Ishikawa (cell line): ENCODE data around the gene GPR55.

Experiments used
- CEBPB ChIP-seq: IDR thresholded peaks from 2 replicates; pipeline ENCODE4 v1.6.1; 2012
- CREB1 ChIP-seq: IDR thresholded peaks from 2 replicates; pipeline ENCODE4 v1.6.1; 2012; ENCODE audit warnings: low read depth
- EGR1 ChIP-seq: IDR thresholded peaks from 2 replicates; pipeline ENCODE4 v1.6.1; 2012
- EP300 ChIP-seq: IDR thresholded peaks from 2 replicates; pipeline ENCODE4 v1.6.1; 2012; ENCODE audit warnings: borderline replicate concordance
- FOXM1 ChIP-seq: IDR thresholded peaks from 2 replicates; pipeline ENCODE4 v1.6.1; 2012; ENCODE audit warnings: low read depth, borderline replicate concordance
- NFIC ChIP-seq: IDR thresholded peaks from 2 replicates; pipeline ENCODE4 v1.6.1; 2012
- RAD21 ChIP-seq: IDR thresholded peaks from 2 replicates; pipeline ENCODE4 v1.6.1; 2012; ENCODE audit warnings: low read depth
- TAF1 ChIP-seq: IDR thresholded peaks from 2 replicates; pipeline ENCODE4 v1.6.1; 2012; ENCODE audit warnings: low read depth, mild to moderate bottlenecking
- TCF12 ChIP-seq: IDR thresholded peaks from 2 replicates; pipeline ENCODE4 v1.6.1; 2012; ENCODE audit warnings: low read depth
- TEAD4 ChIP-seq: IDR thresholded peaks from 2 replicates; pipeline ENCODE4 v1.6.1; 2012
- YY1 ChIP-seq: IDR thresholded peaks from 2 replicates; pipeline ENCODE4 v1.6.1; 2012; ENCODE audit warnings: low read depth
- ZBTB7A ChIP-seq: IDR thresholded peaks from 2 replicates; pipeline ENCODE4 v1.6.1; 2012; ENCODE audit warnings: low read depth
- TF ChIP-seq, protein P1 (sequence below): IDR thresholded peaks from 2 replicates; pipeline ENCODE4 v1.6.1; 2012; ENCODE audit warnings: low read depth, mild to moderate bottlenecking
- TF ChIP-seq, protein P2 (sequence below): IDR thresholded peaks from 2 replicates; pipeline ENCODE4 v1.6.1; 2012
- TF ChIP-seq, protein P3 (sequence below): IDR thresholded peaks from 2 replicates; pipeline ENCODE4 v1.6.1; 2012

Gene GPR55

DNA sequence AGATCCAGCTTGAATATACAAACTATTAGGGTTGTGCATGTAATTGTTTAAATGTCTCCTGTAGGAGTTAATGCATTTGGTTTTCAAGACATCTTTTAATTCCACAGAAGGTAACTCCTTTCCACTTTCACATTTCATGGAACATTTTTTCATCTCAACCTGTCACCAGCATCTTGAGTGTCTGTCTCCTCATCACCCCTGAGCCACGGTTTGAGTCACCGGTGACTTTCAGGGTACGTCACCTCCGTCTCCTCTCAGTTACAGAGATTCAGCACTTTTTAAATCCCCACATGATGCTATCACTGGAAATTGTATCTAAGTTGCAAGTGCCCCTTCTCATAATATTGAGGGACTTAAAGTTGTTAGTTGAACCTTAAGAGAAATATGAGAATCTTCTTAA lies 25.3 kb downstream of the GPR55 start:
- TF ChIP-seq YY1: no peak
- TF ChIP-seq TEAD4: no peak
- TF ChIP-seq, protein P1, sequence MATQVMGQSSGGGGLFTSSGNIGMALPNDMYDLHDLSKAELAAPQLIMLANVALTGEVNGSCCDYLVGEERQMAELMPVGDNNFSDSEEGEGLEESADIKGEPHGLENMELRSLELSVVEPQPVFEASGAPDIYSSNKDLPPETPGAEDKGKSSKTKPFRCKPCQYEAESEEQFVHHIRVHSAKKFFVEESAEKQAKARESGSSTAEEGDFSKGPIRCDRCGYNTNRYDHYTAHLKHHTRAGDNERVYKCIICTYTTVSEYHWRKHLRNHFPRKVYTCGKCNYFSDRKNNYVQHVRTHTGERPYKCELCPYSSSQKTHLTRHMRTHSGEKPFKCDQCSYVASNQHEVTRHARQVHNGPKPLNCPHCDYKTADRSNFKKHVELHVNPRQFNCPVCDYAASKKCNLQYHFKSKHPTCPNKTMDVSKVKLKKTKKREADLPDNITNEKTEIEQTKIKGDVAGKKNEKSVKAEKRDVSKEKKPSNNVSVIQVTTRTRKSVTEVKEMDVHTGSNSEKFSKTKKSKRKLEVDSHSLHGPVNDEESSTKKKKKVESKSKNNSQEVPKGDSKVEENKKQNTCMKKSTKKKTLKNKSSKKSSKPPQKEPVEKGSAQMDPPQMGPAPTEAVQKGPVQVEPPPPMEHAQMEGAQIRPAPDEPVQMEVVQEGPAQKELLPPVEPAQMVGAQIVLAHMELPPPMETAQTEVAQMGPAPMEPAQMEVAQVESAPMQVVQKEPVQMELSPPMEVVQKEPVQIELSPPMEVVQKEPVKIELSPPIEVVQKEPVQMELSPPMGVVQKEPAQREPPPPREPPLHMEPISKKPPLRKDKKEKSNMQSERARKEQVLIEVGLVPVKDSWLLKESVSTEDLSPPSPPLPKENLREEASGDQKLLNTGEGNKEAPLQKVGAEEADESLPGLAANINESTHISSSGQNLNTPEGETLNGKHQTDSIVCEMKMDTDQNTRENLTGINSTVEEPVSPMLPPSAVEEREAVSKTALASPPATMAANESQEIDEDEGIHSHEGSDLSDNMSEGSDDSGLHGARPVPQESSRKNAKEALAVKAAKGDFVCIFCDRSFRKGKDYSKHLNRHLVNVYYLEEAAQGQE: no peak
- no peak for TF ChIP-seq NFIC
- no peak for TF ChIP-seq EP300
- TF ChIP-seq RAD21: no peak
- TF ChIP-seq TAF1: no peak
- TF ChIP-seq CREB1: no peak
- no peak for TF ChIP-seq FOXM1
- TF ChIP-seq, protein P2, sequence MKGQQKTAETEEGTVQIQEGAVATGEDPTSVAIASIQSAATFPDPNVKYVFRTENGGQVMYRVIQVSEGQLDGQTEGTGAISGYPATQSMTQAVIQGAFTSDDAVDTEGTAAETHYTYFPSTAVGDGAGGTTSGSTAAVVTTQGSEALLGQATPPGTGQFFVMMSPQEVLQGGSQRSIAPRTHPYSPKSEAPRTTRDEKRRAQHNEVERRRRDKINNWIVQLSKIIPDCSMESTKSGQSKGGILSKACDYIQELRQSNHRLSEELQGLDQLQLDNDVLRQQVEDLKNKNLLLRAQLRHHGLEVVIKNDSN: no peak
- TF ChIP-seq CEBPB: no peak
- no peak for TF ChIP-seq ZBTB7A
- TF ChIP-seq EGR1: no peak
- TF ChIP-seq, protein P3, sequence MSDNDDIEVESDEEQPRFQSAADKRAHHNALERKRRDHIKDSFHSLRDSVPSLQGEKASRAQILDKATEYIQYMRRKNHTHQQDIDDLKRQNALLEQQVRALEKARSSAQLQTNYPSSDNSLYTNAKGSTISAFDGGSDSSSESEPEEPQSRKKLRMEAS: no peak
- TF ChIP-seq TCF12: no peak

DNA sequence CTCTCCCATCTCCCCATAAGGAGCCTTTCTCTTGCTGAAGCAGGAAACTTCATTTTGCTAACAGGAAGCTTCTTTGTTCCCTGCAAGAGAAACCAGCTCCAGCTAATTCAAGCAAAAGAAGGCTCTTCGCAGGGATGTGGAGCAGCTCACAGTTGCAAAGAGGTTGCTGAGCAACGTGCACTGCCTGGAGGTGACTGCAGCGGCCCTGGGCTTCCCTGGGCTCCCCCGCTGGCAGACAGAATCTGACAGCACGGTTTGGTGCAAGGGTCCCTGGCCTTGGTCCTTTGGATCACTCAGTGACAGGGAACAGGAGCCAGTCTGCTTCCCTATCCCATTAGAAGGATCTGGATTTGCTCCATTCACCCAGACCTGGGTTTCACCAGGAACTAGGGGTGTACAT lies 25.8 kb downstream of the GPR55 start:
- no peak for TF ChIP-seq CEBPB
- TF ChIP-seq CREB1: no peak
- TF ChIP-seq TAF1: no peak
- TF ChIP-seq TCF12: no peak
- no peak for TF ChIP-seq RAD21
- TF ChIP-seq, protein P1: no peak
- TF ChIP-seq, protein P2: no peak

DNA sequence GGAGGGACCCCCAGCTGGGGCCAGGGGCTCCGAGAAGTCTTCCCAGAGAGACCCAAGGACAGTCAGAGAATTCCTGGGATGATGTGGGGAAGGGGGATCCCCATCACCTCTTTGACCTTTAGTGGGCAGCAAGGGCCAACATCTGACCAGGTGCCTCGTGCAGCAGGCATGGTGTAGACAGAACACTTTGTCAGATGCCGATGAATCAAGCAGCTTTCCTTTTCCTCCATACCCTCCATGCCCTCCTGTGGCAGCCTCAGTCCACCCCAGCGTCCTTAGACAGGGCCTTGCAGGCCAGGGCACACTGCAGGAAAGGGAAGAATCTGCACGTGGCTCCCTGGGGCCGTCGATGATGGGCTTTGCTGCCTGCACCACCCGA lies 26.3 kb downstream of the GPR55 start:
- no peak for TF ChIP-seq TCF12
- no peak for TF ChIP-seq YY1
- no peak for TF ChIP-seq EGR1

DNA sequence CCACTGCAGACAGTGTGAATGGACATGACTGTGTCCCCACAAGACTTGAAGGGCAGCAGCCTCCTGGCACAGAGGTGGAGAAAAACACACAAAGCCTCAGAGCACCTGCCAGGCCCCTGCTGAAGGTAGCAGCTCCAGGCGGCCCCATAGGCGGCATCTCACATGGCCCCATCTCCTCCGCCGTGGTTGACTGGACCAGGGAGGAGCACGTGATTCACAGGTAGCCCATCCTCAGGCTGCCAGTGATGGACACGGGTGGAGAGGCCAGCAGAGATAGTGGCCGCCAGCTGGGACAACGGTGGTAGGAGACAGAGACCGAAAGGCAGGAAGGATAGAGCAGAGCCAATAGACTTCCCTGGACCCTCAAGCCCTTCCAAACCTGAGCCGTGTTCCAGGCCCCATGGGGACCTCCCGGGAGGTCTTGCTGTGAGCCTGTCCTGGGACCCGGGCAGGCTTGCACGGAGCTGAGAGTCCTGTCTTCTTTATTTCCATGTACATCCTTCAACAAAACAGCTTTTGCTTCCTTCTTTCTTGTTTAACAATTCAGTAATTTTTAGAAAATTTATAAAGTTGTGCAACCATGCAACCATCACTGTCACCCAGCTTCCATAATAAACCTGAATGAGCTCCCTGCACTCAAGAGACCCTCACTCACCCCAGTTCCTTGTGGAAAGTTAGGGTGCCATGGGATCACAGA lies 26.9 kb downstream of the GPR55 start:
- TF ChIP-seq YY1 (no peak), NFIC (no peak), EGR1 (no peak), RAD21 (no peak), CREB1 (no peak), TCF12 (no peak), TAF1 (no peak), ZBTB7A (no peak), TEAD4 (no peak), EP300 (no peak), CEBPB (no peak)
- TF ChIP-seq, protein P3: no peak
- TF ChIP-seq, protein P1: no peak
- TF ChIP-seq, protein P2: no peak
